T1000 (cell line): ENCODE measurements around the gene DOLPP1.

ENCODE experiments used
- DNase-seq: peaks from one replicate; lab custom pipeline; 2025; ENCODE audit warnings: mixed read lengths; lab: John Stamatoyannopoulos, UW

The DOLPP1 gene

GRCh38 chr9:129094387-129095169, 13.7 kb downstream of the DOLPP1 start:
- no peak for DNase-seq

DNA sequence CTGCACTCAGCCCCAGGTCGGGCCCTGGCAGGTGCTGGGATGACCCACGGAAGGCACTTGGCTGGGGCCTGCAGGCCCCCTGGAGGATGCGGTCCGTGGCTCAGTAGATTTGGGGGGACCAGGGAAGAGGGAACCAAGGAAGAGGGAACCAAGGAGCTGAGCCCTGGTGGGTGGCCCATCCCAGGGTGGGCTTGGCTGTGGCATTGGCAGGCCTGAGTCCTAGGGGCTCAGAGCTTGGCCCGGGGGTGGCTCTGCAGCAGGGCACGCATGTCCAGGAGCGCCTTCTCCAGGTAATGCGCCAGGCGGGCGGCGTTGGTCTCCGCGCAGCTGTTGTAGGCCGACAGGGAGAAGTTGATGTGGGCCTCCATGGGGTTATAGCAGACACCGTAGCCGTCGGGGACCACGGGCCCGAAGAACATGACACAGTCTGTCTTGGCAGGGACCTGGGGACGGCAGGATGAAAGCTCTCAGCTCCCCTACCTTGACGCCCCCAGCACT, 14.3 kb downstream of the DOLPP1 start:
- no peak for DNase-seq

DNA sequence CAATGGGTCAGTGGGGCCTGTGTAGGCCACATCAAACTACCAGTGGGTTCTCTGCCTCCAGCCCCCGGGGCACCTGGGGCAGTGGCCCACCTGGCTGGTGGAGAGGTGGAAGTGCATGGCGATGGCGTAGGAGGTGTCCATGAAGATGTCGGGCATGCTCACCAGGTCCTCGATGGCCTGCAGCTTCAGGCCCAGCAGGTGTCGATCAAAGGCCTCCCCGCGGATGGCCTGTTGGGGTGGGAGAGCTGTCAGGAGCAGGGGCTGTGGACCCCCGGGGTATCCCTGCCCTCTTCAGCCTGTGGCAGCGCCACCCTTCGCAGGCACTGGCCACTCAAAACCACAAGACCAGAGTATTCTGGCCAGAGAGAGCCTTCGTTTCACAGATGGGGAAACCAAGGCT, 15.0 kb downstream of the DOLPP1 start:
- no peak for DNase-seq

GRCh38 chr9:129097671-129098306, 16.9 kb downstream of the DOLPP1 start:
- no peak for DNase-seq

DNA sequence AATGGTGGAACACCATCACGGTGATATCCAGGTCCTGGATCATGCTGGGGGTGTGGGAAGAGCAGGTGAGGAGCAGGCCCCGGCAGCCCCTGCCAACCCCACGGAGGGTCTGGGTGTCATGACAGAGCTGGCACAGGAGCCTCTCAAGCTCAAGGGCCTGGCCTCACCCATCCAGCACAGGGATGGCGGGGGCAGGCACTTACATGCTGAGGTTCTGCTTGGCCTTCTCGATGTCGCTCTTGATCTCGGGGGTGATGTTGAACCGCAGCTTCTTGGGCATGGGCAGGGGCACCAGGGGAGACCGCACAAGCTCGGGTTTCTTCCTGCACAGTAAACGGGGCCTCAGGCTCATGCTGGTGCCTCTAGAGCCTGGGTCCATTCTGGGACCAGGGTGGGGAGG, 17.4 kb downstream of the DOLPP1 start:
- DNase-seq = no peak

GRCh38 chr9:129100383-129101169, 19.7 kb downstream of the DOLPP1 start:
- DNase-seq = no peak

DNA sequence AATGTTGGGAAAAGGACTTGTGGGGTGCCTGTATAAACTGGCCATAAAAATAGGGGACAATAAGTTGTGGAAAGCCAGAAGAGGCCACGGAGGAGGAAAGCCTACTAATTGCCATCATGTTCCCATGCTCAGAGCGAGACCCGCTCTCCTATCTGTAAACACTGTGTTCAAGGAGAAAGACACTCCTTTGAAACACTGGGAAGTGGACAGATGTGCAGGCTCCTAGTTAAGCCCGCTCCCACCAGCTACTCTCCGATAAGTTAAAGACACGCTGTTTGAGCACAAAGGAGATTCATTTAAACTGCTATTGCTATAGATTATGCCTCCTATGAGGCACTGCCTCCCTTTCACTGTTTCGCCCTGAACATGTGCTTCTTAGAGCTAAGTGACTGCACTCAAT, 20.4 kb downstream of the DOLPP1 start:
- no peak for DNase-seq

- no peak for DNase-seq
These were observed 21.2 kb downstream of the DOLPP1 start for GRCh38 chr9:129102095-129102525.

DNA sequence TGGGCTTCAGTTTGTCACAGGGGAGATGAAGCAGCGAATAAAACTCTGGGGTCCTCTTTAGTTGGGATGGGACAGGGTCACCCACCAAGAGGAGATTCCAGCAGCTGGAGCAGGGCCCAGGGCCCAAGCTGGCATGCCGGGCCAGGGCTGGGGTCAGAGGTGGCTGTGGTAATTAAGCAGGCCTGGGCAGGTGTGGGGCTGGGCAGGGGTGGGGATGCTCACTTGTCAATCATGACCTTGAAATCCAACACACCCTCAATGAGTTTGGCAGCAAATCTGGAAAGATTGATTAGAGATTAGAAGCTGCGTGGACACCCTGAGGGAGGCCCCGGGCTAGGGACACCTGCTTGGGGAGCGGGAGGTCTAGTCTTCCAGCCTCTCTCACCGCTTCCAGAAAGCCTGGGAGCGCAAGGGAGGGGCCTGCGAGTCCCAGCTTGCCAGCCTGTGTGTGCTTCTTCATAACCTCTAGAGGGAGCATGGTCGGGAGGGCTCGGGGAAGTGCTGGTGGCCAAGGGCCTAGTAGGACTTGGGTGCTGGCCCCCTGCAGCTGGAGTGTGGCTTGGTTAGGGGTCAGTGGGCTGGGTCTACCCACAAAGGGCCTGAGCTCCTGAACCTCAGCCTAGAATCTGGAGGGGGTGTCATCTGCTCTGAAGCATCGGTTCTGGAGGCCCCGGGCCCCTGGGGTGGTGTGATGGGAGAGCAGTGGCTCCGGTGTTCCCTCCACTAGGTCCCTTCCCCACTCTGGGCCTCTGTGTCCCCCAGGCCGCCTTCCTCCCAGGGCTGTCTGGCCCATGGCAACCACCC, 22.1 kb downstream of the DOLPP1 start:
- DNase-seq = no peak

GRCh38 chr9:129103595-129103965, 22.7 kb downstream of the DOLPP1 start:
- DNase-seq = no peak

GRCh38 chr9:129104051-129104450, 23.1 kb downstream of the DOLPP1 start:
- no peak for DNase-seq

DNA sequence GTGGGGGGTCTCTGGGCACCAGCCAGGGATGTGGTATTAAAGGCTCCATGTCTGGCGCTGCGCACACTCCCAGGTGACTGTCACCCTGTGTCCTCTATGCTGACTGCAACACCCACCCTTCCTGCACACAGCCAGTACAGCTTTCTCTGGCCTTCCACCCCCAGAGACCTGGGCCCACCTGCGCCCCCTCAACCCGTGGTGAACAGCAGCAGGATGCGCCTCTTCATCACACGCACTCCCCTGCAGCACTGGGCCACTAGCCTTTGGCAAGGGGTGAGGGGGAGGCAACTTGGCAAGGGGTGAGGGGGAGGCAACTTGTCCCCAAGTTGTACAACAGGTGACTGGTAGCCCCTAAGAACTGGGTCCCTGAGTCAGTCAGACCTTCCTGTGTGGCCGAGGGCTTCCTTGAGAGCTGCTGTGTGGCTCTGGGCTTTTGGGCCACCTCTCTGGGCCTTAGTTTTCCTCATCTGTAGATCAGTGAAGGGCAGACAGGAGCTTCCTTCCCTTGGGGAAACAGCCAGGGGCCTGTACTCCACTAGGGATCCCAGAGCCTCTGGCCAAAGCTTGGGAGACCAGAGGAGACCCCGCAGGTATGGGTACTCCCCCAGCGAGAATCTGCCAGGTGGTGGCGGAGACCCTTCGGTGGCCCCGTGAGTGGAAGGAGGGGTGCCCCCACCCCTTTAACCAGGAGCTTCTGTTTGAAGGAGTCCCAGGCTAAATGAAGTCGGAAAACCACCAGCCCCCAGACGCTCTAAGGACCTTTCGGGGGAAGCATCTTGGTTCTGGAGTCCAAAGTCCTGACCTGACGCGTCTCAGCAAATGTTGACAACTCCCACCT, 25.2 kb downstream of the DOLPP1 start:
- no peak for DNase-seq

GRCh38 chr9:129107651-129108050, 26.7 kb downstream of the DOLPP1 start:
- DNase-seq = no peak

DNA sequence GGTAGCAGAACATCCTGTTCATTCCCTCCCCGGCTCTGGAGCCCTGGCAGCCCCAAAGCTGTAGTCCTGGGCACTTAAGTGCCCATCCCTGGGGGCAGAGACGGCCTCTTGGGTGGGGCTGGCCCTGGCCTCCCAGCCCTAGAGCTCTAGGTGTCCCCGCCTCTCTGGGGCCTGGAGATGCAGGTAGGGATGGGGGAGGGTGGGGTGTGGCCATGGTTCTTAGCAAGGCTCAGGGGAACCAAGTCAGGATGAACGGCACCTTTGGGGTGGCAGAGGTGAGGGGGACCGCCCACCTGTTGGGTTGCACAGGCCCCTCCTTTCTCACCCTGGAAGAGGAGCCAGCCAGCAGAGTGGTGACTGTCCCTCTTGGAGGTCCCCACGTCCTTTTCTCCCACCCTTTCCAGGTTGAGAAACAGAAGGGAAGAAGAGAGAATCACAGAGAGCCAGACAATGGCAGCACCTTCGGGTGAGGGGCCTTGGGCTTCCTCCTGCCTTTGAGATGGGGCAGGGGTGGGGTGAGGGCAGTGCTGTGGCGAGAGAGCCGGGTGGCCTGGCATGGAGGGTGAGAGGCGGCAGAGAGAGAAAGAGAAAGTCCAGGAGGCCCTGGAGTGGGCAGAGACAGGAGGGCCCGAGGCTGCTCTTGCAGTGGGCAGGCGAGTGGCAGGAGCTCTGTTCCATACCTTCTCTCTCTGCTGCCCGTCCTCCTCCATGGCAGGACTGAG, 27.3 kb downstream of the DOLPP1 start:
- no peak for DNase-seq

- no peak for DNase-seq
These were observed 28.1 kb downstream of the DOLPP1 start for GRCh38 chr9:129108805-129109536.

DNA sequence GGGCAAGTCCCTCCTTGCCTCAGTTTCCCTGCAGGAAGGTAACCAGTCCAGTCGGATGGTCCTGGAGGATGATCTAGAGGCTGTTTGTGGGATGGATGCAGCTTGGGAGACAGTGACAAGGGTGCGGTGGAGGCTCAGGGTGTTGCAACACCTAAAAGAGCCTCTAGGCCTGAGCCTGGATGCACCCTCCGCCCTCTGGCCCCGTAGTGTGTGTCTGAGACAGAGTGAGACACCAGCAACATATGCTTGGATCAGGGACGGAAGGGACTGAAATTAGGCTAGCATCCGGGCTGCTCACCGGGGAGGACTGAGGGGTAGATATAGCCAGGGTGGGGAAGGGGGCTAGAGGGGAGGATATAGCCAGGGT, 28.6 kb downstream of the DOLPP1 start:
- DNase-seq = no peak

DNA sequence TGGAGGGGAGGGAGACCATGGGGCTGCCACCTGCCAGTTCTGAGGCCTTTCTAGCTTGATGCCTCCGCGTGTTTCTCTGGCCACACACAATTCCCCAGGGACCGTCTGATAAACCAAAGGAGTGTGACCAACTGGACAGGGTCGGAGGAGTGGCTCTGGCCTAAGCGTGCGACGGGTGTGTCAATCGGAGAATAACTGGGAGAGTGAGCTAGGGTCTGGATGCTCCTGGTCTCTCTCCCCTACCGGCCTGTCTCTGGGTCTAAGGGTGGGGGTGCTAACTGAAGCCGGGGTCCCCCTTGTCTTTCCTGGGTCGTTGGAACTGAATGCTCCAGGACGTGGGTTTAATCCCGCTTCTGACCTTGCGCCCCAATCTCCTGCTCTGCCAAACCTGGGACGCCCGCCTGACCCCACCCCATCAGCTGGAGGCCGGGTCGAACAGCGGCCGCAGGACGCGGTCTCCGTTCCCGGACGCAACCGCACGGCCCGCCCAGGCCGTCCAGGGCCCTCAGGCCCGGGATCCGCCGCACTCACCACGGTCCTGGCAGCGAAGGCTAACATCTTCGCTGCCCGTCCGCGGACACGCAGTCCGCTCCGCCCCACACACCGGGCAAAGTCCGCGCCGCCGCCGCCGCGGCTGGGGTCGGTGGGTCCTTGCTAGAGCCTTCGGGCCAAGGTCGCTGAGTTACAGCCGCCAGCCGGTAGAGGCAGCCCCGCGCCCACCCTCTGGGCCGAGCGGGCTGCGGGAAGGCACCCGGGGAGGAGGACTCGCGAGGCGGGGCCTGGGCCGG, 29.2 kb downstream of the DOLPP1 start:
- peak; percentile 9 for DNase-seq

GRCh38 chr9:129110740-129111527, 30.0 kb downstream of the DOLPP1 start, which contains the start of the genes CRAT and PTPA:
CRAT (minus strand) TSS chr9:129110793; CDS start chr9:129110509, 284 bp downstream.
PTPA (plus strand) TSS chr9:129111415; CDS start chr9:129111601, 186 bp downstream.
- DNase-seq = peak; percentile 85
